CD4-positive, alpha-beta T cell treated with Interleukin-1 beta for 1 hour (primary cell): ENCODE results near the gene TARDBP.
A peak's percentile ranks its signal among the peaks of the same experiment; 100 is the strongest.
"Not testable (repeated sequence)": the region's sequence is repeated elsewhere in the genome, so short reads cannot be mapped to it uniquely, and the experiment has no call there.

Experiments used
- DNase-seq, 2 donors: peaks; one replicate each; pipeline ENCODE4 v3.0.0-alpha.2; 2020 to 2022

The TARDBP gene

DNA sequence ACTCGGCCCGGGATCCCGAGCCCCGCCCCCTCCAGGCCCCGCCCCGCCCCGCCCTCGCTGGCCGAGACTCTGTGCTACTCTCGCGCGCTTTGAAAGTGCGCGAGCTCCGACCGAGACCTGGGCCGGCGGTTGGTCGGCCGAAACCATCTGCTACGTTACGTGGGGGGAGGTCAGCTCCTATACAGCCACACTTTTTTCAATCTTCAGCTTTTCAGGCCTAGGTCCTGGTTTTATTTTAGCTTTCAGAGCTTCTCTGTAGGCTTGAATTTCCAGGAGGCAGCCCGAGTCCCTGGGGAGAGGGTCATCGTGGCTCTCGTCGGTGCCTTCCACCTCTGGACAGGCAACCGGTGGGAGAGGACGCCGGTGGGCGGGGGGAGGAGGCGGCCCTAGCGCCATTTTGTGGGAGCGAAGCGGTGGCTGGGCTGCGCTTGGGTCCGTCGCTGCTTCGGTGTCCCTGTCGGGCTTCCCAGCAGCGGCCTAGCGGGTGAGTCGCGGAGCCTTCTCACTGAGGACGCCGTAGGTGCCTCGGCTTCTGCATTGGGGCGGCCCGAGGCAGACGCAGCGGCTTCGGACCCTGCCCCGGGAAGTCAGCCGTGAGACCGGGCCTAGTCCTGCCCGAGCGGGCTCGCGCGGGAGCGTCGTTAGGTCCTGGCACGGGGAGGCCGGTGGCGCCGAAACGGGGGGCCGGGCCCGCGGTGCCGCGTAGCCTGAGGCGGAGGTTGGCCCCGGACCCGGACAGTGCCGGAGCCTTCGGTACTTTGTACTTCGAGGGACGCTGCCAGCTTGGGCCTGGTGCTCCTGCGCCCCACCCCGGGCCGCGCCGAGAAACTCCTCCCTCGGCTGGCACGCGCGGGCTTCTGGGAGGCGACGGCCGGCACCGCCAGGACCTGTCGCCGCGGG, at the start of gene TARDBP:
Gene TARDBP (plus strand): TSS at position 395 of the 900 bp plus-strand sequence. CDS start 1,074 bp downstream, outside the sequence.
- peak; percentile 88 to 91 for DNase-seq

DNA sequence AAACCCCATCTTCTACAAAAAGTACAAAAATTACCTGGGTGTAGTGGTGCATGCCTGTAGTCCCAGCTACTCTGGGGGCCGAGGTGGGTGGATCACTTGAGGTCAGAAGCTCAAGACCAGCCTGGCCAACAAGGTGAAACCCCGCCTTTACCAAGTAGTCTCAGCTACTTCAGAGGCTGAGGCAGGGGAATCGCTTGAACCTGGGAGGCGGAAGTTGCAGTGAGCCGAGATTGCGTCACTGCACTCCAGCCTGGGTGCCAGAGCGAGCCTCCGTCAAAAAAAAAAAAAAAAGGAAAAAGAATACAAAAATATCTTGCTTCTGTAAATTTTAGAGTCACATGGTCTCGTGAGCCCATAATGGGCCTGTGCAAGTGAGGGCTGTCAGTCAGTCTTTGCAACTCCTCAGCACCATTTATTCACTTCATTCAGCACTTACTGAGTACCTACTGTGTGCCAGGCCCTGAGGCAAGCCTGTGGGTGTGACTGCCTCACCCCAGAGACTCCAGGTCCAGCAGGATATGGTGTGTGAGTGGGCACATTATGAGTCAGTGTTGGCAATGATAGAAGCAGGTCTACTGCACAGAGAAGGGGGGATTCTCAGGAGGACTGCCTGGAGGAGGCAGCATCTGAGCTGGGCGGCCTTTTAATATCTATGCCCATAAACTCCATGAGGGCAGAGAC, 46.8 kb upstream of the TARDBP start:
- peak; percentile 35 to 65 for DNase-seq

DNA sequence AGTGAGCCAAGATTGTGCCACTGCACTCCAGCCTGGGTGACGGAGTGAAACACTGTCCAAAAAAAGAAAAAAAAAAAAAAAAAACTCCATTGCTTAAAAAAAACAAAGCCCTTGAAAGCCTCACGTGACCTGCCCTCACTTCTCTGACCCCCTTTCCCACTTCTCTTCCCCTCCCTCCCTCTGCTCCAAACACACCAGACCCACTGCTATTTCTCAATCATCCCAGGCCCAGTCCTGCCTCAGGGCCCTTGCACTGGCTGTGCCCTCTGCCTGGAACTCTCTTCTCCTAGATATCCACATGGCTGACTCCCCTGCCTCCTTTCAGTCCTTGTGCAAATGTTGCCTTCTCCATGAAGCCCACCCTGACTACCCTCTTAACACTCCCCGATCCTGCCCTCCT, 45.4 kb upstream of the TARDBP start:
- DNase-seq: no peak

DNA sequence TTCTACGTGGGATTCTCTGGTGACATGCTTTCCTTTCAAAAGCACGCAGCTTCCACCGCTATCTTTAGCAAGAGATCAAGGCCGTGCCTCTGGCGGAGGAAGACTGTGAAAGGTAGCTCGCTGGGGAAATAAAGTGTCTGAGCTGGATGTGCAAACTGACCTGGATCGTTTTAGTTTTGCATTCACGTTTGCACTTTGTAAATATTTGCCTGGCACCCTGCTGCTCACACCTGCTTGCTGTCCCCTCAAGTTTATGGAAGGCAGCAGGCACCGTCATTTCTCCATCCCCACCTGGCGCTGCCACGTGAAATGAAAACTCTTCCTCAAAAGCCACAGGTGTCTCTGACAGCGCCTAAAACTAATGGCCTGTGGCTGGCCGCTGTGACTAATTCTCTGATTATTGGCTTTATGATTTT, 44.0 kb upstream of the TARDBP start:
- DNase-seq: no peak

- DNase-seq: no peak
Observed at GRCh38 chr1:10969267-10969970, 43.0 kb upstream of the TARDBP start.

DNA sequence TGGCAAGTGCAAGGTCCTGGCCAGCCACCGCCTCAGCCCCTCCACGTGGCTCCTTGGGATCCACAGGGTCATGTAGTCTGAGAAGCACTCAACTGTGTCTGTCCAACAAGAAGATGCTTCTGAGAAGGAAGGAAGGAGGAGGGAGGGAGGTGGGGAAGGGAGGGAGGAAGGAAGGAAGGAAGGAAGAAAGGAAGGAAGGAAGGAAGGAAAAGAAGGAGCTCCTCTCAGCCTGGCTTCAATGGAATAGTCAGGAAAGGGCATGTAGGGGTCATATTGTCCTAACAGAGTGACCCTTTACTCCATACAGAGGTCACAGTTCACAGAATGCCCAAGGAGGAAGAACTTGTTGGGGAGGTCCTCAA, 42.5 kb upstream of the TARDBP start:
- DNase-seq: no peak

- no peak for DNase-seq
Observed at GRCh38 chr1:10973552-10973951, 38.9 kb upstream of the TARDBP start.

DNA sequence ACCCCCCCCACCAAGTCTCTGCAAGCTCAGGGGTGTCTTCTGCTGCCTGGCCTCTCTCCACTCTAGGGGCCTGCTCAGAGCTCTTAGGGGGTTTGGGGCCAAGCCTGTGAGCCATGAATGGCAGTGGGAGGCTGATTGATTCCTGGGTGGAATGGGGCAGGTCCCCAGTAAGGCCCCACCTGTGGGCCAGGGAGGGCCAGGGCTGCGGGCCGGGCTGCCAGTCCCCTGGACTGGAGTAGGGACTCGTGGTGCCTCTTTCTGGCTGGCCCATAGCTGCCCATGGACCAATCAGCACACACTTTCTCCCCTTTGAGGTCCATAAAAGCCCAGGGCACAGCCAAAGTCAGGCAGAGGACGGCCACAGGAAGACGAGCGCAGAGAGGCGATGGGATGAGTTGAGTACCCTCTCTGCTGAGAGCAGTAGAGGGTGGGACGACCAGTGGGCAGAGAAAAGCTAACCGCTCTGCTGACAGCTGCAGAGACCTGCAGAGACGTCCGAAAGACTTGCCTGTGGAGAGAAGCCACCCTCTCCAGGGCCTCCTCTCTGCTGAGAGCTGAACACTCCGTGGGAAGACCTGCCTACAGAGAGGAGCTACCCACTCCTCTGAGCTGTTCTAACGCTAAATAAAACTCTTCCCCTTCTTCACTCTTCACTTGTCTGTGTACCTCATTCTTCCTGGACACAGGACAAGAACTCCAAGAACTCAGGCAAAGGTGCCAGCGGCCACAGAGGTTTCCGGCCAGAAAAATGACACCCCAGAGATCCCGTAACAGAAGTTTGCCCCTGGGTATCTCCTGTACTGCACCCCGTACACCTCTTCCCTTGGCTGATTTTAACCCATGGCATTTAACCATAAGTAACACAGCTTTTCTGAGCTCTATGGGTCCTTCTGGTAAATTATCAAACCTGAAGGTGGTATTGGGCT, 38.2 kb upstream of the TARDBP start:
- DNase-seq: no peak

GRCh38 chr1:10975567-10976326, 36.7 kb upstream of the TARDBP start:
- DNase-seq: no peak

GRCh38 chr1:10978719-10979118, 33.7 kb upstream of the TARDBP start:
- no peak for DNase-seq

GRCh38 chr1:10979483-10979920, 33.0 kb upstream of the TARDBP start:
- DNase-seq: no peak

DNA sequence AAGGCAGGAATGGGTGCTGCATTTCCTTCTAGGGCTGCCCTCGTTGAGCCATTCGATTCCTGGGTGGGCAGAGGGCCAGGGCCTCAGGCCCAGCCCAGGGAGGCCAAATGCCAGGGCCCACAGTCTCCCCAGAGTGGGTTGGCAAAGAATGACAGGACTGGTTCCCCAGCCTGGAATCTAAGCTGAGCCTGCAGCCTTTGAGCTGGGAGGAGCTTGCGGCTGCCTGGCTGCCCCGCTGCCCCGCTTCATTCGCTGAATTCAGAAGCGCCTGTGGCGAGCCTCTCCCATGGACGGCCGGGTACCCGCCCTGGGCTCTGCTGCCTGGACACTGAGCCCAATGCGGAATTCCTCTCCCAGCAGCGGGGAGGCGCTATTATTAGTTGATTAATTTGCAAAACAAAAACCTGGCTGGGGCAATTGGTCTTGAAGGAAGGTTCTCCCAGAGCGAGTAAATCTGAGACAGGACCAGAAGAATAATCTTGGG, 32.3 kb upstream of the TARDBP start:
- DNase-seq: no peak

DNA sequence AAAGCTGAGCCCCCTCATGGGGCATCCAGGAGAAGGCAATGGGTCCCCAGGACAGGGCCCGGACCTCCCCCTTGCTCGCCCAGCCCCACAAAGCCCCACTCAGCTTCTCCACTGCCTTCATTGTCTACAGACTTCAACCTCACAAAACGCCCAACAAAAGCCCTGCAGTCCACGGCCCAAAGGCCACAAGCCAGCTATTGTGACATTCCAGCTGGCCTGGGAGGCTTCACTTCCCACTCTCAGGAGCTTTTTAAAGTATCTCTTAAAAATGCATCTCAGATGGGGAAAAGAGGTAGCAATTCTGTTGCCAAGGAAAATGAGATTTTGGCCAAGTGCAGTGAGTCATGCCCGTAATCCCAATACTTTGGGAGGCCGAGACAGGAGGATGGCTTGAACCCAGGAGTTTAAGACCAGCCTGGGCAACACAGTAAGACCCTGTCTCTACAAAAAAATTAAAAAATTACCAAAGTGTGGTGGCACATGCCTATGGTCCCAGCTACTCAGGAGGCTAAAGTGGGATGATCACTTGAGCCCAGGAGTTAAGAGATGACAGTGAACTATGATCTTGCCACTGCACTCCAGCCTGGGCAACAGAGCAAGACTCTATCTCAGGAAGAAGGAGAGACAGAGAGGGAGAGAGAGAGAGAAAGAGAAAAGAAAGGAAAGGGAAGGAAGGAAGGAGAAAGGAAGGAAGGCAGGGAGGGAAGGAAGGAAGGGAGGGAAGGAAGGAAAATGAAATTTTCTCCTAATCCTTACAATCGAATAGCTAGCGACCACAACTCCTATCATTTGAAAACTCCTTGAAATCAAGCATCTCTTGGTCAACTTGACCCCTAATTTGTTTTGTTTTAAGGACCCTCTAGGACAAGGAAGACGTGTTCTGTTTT, 31.4 kb upstream of the TARDBP start:
- no peak for DNase-seq

DNA sequence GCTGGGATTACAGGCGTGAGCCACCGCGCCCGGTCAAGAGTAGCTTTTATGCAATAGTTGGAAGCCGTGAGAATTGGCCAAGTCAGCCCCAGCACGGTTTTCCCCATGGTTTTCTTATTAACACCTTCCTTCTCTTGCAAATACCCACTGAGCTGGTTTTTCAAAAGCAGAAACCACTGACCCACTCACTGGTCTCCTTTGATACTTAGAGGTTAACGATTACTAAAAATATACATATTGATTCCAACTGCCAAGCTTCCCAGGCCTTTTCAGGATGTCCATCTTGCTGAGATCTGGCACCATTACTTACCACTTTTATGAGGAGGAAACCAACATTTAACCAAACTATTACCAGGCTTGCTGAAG, 25.9 kb upstream of the TARDBP start:
- DNase-seq: no peak

GRCh38 chr1:10987840-10988417, 24.5 kb upstream of the TARDBP start:
- DNase-seq: no peak

- no peak for DNase-seq
Observed at GRCh38 chr1:10989095-10989494, 23.4 kb upstream of the TARDBP start.

DNA sequence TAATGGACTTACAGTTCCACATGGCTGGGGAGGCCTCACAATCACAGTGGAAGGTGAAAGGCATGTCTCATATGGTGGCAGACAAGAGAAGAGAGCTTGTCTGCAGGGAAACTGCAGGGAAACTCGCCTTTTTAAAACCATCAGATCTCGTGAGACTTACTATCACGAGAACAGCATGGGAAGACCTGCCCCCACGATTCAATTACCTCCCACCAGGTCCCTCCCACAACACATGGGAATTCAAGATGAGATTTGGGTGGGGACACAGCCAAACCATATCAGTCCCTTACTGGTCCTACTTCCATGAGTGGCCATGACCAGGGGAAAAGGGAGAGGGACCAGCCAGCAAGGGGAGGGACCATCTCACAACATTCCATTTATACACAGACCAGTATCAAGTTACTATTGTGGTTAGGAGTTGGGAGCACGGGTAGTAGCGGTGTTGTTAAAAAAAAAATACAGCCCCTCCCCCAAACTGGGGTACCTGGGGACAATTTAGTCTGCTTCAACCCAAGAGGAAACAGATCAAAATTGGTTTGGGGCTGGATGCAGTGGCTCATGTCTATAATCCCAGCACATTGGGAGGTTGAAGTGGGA, 22.4 kb upstream of the TARDBP start:
- not testable (repeated sequence) for DNase-seq

DNA sequence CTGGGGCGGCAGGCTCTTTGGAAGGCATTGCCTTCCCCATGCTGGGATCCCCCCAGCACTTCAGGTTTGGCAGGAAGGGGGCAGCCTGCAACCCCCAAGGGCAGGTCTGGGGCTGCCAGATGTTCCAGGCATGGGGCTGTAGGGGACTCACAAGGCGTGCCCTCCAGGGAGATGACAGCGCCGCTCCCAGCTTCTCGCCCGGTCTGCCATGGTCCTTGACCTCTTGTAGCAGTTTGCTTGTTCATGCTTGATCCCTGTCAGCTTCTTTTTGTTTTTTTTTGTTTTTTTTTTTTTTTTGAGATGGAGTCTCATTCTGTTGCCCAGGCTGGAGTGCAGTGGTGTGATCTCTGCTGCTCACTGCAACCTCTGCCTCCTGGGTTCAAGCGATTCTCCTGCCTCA, 21.6 kb upstream of the TARDBP start:
- no peak for DNase-seq

GRCh38 chr1:10992004-10992403, 20.4 kb upstream of the TARDBP start:
- not testable (repeated sequence) for DNase-seq

DNA sequence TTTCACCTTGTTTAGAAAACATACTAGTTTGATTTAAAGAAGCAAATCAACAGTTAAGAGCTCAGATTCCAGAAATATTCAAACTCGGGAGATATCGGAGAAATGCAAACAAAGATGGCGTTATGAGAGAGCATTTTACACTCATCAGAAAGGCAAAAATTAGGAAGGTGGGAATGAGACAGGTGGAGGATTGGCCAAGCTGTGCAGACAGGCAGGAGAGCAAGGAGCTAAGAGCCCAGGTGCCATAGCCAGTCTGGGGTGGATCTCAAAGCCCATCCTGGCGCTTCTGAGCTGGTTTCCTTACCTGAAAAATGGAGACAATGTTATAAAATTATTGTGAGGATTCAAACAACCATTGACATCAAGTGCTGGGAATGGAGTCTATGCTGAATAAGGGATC, 19.6 kb upstream of the TARDBP start:
- no peak for DNase-seq
